GM18951 (cell line): ENCODE data around the gene CSGALNACT2.
"Not testable (repeated sequence)": the region's sequence is repeated elsewhere in the genome, so short reads cannot be mapped to it uniquely, and the experiment has no call there.

ENCODE experiments used
- POLR2A ChIP-seq: IDR thresholded peaks from 4 replicates; pipeline ENCODE4 v1.6.1; 2011; ENCODE audit warnings: mild to moderate bottlenecking; ENCODE audit not compliant: insufficient read length, insufficient read depth; ENCODE audit errors: extremely low read depth
- in situ Hi-C: fragments of 300-500 bp; cut with MboI; formaldehyde crosslinking; loops from one replicate; pipeline ENCODE4 v1.12.0; 2022; ENCODE audit warnings: low sequenced_read_pairs, mixed read lengths, inconsistent platforms; ENCODE audit not compliant: unreplicated experiment

CSGALNACT2 gene

GRCh38 chr10:43134126-43134905 lies 3.9 kb upstream of the CSGALNACT2 start:
- in situ Hi-C loops: no loop called here

GRCh38 chr10:43135064-43135463 lies 3.2 kb upstream of the CSGALNACT2 start:
- no peak for TF ChIP-seq POLR2A
- in situ Hi-C loops: no loop called here

More at GRCh38 chr10:43134126-43134905, 3.9 kb upstream of the CSGALNACT2 start:
- TF ChIP-seq POLR2A: no peak

GRCh38 chr10:43135656-43136055 lies 2.6 kb upstream of the CSGALNACT2 start:
- TF ChIP-seq POLR2A: no peak
- in situ Hi-C loops: no loop called here

DNA sequence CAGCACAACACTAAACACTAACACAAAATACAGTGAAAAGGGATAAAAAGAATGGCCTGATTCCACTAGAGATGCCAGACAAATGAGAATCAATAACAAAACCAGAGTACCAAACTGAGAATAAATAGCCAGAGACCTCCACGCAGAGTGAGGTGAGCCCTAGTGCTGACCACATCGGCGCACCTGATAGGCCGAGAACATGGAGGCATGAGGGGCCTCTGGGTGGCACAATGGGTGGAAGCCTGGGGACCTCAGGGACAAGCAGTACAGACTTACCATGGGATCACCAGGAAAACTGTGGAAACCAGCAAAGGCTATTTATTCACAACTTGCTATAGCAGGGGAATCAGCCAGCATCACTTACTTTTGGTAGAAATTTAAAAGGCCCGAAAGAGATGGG lies 1.8 kb upstream of the CSGALNACT2 start:
- TF ChIP-seq POLR2A: no peak
- in situ Hi-C loops: no loop called here

- no peak for TF ChIP-seq POLR2A
- in situ Hi-C loops: no loop called here
Observed at GRCh38 chr10:43136995-43137716, 1.1 kb upstream of the CSGALNACT2 start.

- in situ Hi-C loops: no loop called here
- TF ChIP-seq POLR2A: no peak
Observed at GRCh38 chr10:43137717-43138020, 576 bp upstream of the CSGALNACT2 start.

DNA sequence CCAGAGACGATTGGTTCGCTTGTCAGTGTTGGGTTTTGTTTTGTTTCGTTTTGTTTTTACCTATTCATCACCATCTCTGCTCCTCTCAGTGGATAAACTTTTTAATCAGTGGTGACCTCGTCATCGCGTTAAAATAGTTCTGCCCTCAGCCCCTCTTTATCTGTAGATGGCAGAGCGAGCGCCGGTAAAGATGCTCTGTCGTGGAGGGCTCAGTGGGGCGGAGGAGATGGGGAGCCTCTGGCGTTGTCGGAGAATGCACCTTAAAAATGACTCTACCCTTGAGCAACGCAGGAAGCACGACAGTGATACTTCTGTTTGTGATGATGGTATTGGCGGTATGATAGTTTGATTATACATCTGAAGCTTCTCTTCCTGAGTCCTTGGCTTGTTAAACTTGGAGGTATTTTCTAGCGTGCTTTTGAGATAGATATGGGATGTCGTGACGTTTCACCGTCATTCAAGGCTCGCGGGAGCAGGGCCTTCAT lies 554 bp downstream of the CSGALNACT2 start:
- no peak for TF ChIP-seq POLR2A
- in situ Hi-C loops: no loop called here

DNA sequence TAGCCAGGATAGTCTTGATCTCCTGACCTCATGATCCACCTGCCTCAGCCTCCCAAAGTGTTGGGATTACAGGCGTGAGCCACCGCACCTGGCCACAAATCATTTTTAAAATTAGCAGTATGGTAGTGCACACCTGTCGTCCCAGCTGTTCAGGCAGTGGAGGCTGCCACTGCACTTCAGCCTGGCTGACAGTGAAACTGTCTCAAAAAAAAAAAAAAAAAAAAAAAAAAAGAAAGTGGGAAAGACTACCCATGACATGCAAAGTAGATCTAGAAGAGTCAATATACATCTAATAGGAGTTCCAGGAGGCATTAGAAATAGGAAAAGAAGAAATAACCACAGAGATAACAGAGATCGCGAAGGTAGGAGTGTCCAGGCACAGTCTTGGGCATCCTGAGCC lies 3.2 kb downstream of the CSGALNACT2 start:
- no peak for TF ChIP-seq POLR2A
- in situ Hi-C loops: no loop called here

DNA sequence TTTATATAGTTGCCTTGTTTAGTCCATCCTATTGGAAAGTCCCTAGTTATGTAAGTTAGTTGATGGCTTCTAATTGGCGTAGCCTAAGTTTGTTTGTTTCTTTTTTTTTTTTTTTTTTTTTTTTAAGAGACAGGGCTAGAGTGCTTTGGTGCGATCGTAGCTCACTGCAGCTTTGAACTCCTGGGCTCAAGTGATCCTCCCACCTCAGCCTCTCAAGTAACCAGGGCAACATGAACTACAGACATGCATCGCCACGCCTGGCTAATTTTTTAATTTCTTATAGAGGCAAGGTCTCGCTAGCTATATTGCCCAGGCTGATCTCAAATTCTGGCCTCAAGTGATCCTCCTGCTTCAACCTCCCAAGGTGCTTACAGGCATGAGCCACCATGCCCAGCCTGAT lies 7.1 kb downstream of the CSGALNACT2 start:
- in situ Hi-C loops: no loop called here
- no peak for TF ChIP-seq POLR2A

GRCh38 chr10:43145936-43146335 lies 7.7 kb downstream of the CSGALNACT2 start:
- in situ Hi-C loops: not testable (repeated sequence)

DNA sequence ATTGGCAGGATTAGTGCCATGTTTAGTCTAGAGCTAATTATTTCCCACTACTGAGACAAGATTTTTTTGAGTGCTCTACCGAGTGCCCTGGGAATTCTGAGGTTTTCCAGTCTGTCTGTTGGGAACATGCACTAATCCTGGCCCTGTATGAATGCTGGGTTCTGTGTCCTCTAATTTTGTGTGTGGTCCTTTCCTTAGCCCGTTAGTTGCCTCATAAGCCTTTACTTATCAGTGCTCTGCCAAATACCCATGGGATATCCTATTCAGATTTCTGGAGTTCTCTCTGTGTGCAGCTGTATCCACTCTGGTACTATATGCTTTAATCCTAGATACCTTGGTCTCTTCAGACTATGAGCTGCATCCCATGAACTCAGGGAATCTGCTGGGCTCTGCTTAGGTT lies 13.1 kb downstream of the CSGALNACT2 start:
- TF ChIP-seq POLR2A: no peak

GRCh38 chr10:43153901-43154300 lies 15.7 kb downstream of the CSGALNACT2 start:
- in situ Hi-C loops: no loop called here
- TF ChIP-seq POLR2A: no peak

More for the DNA sequence above, 13.1 kb downstream of the CSGALNACT2 start:
- in situ Hi-C loops: no loop called here

DNA sequence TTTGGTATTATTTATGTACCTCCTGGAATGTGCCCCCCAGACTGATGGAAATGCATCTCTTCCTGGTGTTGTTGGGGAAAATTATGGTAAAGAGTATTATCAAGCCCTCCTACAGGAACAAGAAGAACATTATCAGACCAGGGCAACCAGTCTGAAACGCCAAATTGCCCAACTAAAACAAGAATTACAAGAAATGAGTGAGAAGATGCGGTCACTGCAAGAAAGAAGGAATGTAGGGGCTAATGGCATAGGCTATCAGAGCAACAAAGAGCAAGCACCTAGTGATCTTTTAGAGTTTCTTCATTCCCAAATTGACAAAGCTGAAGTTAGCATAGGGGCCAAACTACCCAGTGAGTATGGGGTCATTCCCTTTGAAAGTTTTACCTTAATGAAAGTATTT lies 17.0 kb downstream of the CSGALNACT2 start:
- in situ Hi-C loops: no loop called here
- no peak for TF ChIP-seq POLR2A

- in situ Hi-C loops: no loop called here
- TF ChIP-seq POLR2A: no peak
Observed at GRCh38 chr10:43155741-43156140, 17.5 kb downstream of the CSGALNACT2 start.
